H9 (cell line): ENCODE data around the gene CENPO. TPM values are rescaled to one million over a fixed set of nuclear protein-coding genes. Genes with fewer than 3 reads are reported as not detected.

Source experiments
- DNase-seq: peaks from one replicate; pipeline ENCODE4 v3.0.0-alpha.2; 2017
- H2AFZ ChIP-seq: one replicate; pipeline ENCODE4 v1.6.1; 2013; ENCODE audit warnings: mild to moderate bottlenecking, low read length, control low read depth, moderate library complexity
- H2AK5ac ChIP-seq: 2 replicates; pipeline ENCODE4 v1.6.1; 2013; ENCODE audit warnings: low read length, control low read depth, mixed read lengths; ENCODE audit not compliant: insufficient read length
- H2BK120ac ChIP-seq: one replicate; pipeline ENCODE4 v1.6.1; 2013; ENCODE audit warnings: low read depth, mild to moderate bottlenecking, low read length, control low read depth, inconsistent platforms; ENCODE audit not compliant: poor library complexity, severe bottlenecking
- H2BK12ac ChIP-seq: 2 replicates; pipeline ENCODE4 v1.6.1; 2013; ENCODE audit warnings: low read length, control low read depth, mixed read lengths, low read depth; ENCODE audit not compliant: insufficient read length
- H2BK15ac ChIP-seq: 2 replicates; pipeline ENCODE4 v1.6.1; 2013; ENCODE audit warnings: low read depth, low read length, control low read depth
- H2BK20ac ChIP-seq: one replicate; pipeline ENCODE4 v1.6.1; 2013; ENCODE audit warnings: low read depth, mild to moderate bottlenecking, low read length, control low read depth, inconsistent platforms; ENCODE audit not compliant: poor library complexity, severe bottlenecking
- H2BK5ac ChIP-seq: 2 replicates; pipeline ENCODE4 v1.6.1; 2013; ENCODE audit warnings: low read length, control low read depth, mixed read lengths; ENCODE audit not compliant: insufficient read length
- H3K14ac ChIP-seq: 2 replicates; pipeline ENCODE4 v1.6.1; 2013; ENCODE audit warnings: low read length, control low read depth; ENCODE audit not compliant: insufficient read depth
- H3K18ac ChIP-seq: 2 replicates; pipeline ENCODE4 v1.6.1; 2013; ENCODE audit warnings: low read depth, mild to moderate bottlenecking, mixed read lengths, low read length, control low read depth; ENCODE audit not compliant: insufficient read length
- H3K23ac ChIP-seq: 2 replicates; pipeline ENCODE4 v1.6.1; 2013; ENCODE audit warnings: low read length, control low read depth, mixed read lengths, low read depth; ENCODE audit not compliant: insufficient read length
- H3K23me2 ChIP-seq: 2 replicates; pipeline ENCODE4 v1.6.1; 2013; ENCODE audit warnings: low read depth, mild to moderate bottlenecking, mixed read lengths, low read length, control low read depth; ENCODE audit not compliant: insufficient read length, poor library complexity, severe bottlenecking
- H3K27ac ChIP-seq: 2 replicates; pipeline ENCODE4 v1.5.1; 2013; ENCODE audit warnings: low read length, control low read depth, mixed read lengths, low read depth; ENCODE audit not compliant: insufficient read length
- H3K27me3 ChIP-seq: 2 replicates; pipeline ENCODE4 v1.6.1; 2013; ENCODE audit warnings: low read length, control low read depth, inconsistent platforms; ENCODE audit not compliant: insufficient read depth
- H3K4ac ChIP-seq: 2 replicates; pipeline ENCODE4 v1.6.1; 2013; ENCODE audit warnings: low read depth, mild to moderate bottlenecking, control low read depth, inconsistent platforms, low read length, moderate library complexity
- H3K4me1 ChIP-seq: 2 replicates; pipeline ENCODE4 v1.6.1; 2013; ENCODE audit warnings: low read length, control low read depth, inconsistent platforms; ENCODE audit not compliant: insufficient read depth
- H3K4me2 ChIP-seq: 2 replicates; pipeline ENCODE4 v1.6.1; 2013; ENCODE audit warnings: low read length, control low read depth, mixed read lengths; ENCODE audit not compliant: insufficient read length, insufficient read depth
- H3K56ac ChIP-seq: 2 replicates; pipeline ENCODE4 v1.6.1; 2013; ENCODE audit warnings: low read depth, mild to moderate bottlenecking, mixed read lengths, low read length, control low read depth; ENCODE audit not compliant: insufficient read length
- H3K79me1 ChIP-seq: 2 replicates; pipeline ENCODE4 v1.6.1; 2013; ENCODE audit warnings: low read depth, mild to moderate bottlenecking, moderate library complexity, low read length, control low read depth, inconsistent platforms; ENCODE audit not compliant: insufficient read depth, poor library complexity, severe bottlenecking
- H3K79me2 ChIP-seq: 2 replicates; pipeline ENCODE4 v1.6.1; 2013; ENCODE audit warnings: low read length, control low read depth, inconsistent platforms; ENCODE audit not compliant: insufficient read depth
- H3K9ac ChIP-seq: 2 replicates; pipeline ENCODE4 v1.6.1; 2013; ENCODE audit warnings: low read length, control low read depth, mixed read lengths; ENCODE audit not compliant: insufficient read length; ENCODE audit errors: extremely low read depth
- H3K9me3 ChIP-seq: one replicate; pipeline ENCODE4 v1.6.1; 2013; ENCODE audit warnings: low read depth, low read length, inconsistent platforms; ENCODE audit not compliant: control insufficient read depth
- H3T11ph ChIP-seq: one replicate; pipeline ENCODE4 v1.6.1; 2013; ENCODE audit warnings: mild to moderate bottlenecking, low read length, control low read depth, inconsistent platforms
- H4K20me1 ChIP-seq: one replicate; pipeline ENCODE4 v1.6.1; 2013; ENCODE audit not compliant: control insufficient read depth, insufficient read length, insufficient read depth
- H4K5ac ChIP-seq: 2 replicates; pipeline ENCODE4 v1.6.1; 2013; ENCODE audit warnings: low read depth, mild to moderate bottlenecking, mixed read lengths, low read length, control low read depth; ENCODE audit not compliant: insufficient read length
- H4K8ac ChIP-seq: replicated peaks from 2 replicates; pipeline ENCODE4 v1.6.1; 2013; ENCODE audit warnings: low read length, control low read depth, mixed read lengths, low read depth; ENCODE audit not compliant: insufficient read length
- H4K91ac ChIP-seq: 2 replicates; pipeline ENCODE4 v1.6.1; 2013; ENCODE audit warnings: low read depth, mild to moderate bottlenecking, moderate library complexity, mixed read lengths, low read length, control low read depth; ENCODE audit not compliant: insufficient read length
- H3K27ac Mint-ChIP-seq, 3 experiments: 2 replicates in 2 of 3; 3 replicates in 1 of 3; pipeline ENCODE4 v1.8.0; 2020 to 2021; ENCODE audit warnings: mixed read lengths in 3 of 3, mild to moderate bottlenecking in 1 of 3, moderate library complexity in 1 of 3
- H3K27me3 Mint-ChIP-seq: 2 replicates; pipeline ENCODE4 v1.8.0; 2021; ENCODE audit warnings: low read depth, mild to moderate bottlenecking, moderate library complexity, mixed read lengths
- H3K36me3 Mint-ChIP-seq, 3 experiments: 2 replicates in 2 of 3; 3 replicates in 1 of 3; pipeline ENCODE4 v1.8.0; 2020 to 2021; ENCODE audit warnings: low read depth in 3 of 3, mixed read lengths in 3 of 3; ENCODE audit not compliant: insufficient read depth in 1 of 3
- H3K4me1 Mint-ChIP-seq, 2 experiments: 2 replicates each; pipeline ENCODE4 v1.8.0; 2020; ENCODE audit warnings: mixed read lengths in 2 of 2
- H3K4me3 Mint-ChIP-seq, 2 experiments: 2 replicates in 1 of 2; 3 replicates in 1 of 2; pipeline ENCODE4 v1.8.0; 2020 to 2021; ENCODE audit warnings: mild to moderate bottlenecking in 2 of 2, mixed read lengths in 2 of 2, moderate library complexity in 1 of 2
- H3K9me3 Mint-ChIP-seq, 2 experiments: 2 replicates in 1 of 2; 3 replicates in 1 of 2; pipeline ENCODE4 v1.8.0; 2020; ENCODE audit warnings: mild to moderate bottlenecking in 2 of 2, mixed read lengths in 2 of 2, moderate library complexity in 1 of 2
- CTCF ChIP-seq: fragments of 200-600 bp; sonication (generic); conservative IDR thresholded peaks from 3 replicates; pipeline ENCODE4 v1.8.0; 2021; ENCODE audit warnings: antibody characterized with exemption, mild to moderate bottlenecking
- WGBS: extraction: QIAGEN DNeasy Blood & Tissue Kit; methylation state at CpG from one replicate; pipeline ENCODE4 v1.1.7; 2013; ENCODE audit warnings: missing lambda C conversion rate, low lambda C conversion rate, mixed read lengths; ENCODE audit not compliant: insufficient read length; ENCODE audit errors: extremely low coverage; 5-methylcytosine and 5-hydroxymethylcytosine counted together
- total RNA-seq: library from RNA; stranded (reverse); gene quantifications from 2 replicates; pipeline ENCODE4 v1.2.1, GENCODE V29; 2021

The CENPO gene
- total RNA-seq, 1 experiment from 2014 or later = 49.5 TPM

- Histone ChIP-seq H2BK15ac (no peak overlapping the region), H3K4ac (no peak overlapping the region), H3K4me2 (no peak overlapping the region), H3K14ac (no peak overlapping the region), H3K79me1 (no peaks in the 10 kb centered on the region), H3K4me1 (peaks cover 2% of the 10 kb centered on the region; the same call in 1 of the 2 replicates), H4K20me1 (no peaks in the 10 kb centered on the region), H3K27ac (no peak overlapping the region), H3K23ac (no peak overlapping the region), H4K8ac (no peak overlapping the region), H3K27me3 (no peaks in the 10 kb centered on the region), H3K9ac (no peak overlapping the region), H3T11ph (no peak overlapping the region), H2BK12ac (no peak overlapping the region), H2AFZ (no peak overlapping the region), H4K5ac (no peak overlapping the region), H3K18ac (no peak overlapping the region), H2BK5ac (no peak overlapping the region), H4K91ac (no peak overlapping the region), H3K23me2 (no peaks in the 10 kb centered on the region), H3K9me3 (no peaks in the 10 kb centered on the region), H2BK120ac (no peak overlapping the region), H3K79me2 (no peaks in the 10 kb centered on the region), H2BK20ac (no peak overlapping the region), H3K56ac (no peak overlapping the region), H2AK5ac (no peak overlapping the region)
- Mint-ChIP-seq H3K9me3 (no peaks in the 10 kb centered on the region), H3K4me3 (no peak overlapping the region), H3K27ac (no peak overlapping the region), H3K36me3 (peaks cover 0 to 3% (median under 1%) of the 10 kb centered on the region in 3 experiments; a peak in 2 of 7 replicates), H3K4me1 (no peaks in the 10 kb centered on the region; a peak in 4 of 4 replicates), H3K27me3 (no peaks in the 10 kb centered on the region; the same call in 1 of the 2 replicates)
- no peak for TF ChIP-seq CTCF
- no peak for DNase-seq
- WGBS = no CpG with 5 or more reads among the region's 3 CpGs
Observed at GRCh38 chr2:24783641-24784040, 9.6 kb upstream of the CENPO start.
